OCI-LY3 (cell line): Measurements from ENCODE around the gene ZKSCAN4.

Experiments used
- CTCF ChIP-seq: fragments of 200-600, 300-600 bp; sonication (generic); IDR thresholded peaks from 2 replicates; pipeline ENCODE4 v1.5.1; 2014; ENCODE audit warnings: antibody characterized with exemption, low read length, low read depth
- EZH2phosphoT487 ChIP-seq: fragments of 200-600 bp; shearing (Covaris generic); IDR thresholded peaks from 2 replicates; pipeline ENCODE4 v1.6.1; 2018; ENCODE audit warnings: antibody characterized with exemption, mixed run types, low read depth

- no peak for TF ChIP-seq CTCF
- no peak for TF ChIP-seq EZH2phosphoT487
These were observed 46.2 kb downstream of the ZKSCAN4 start for GRCh38 chr6:28205879-28206278.
